HepG2 (cell line): ENCODE data around the gene XRN1. TPM values are rescaled to one million over a fixed set of nuclear protein-coding genes. Genes with fewer than 3 reads are reported as not detected.

Experiments
- SAFB2 ChIP-seq: sonication (generic); formaldehyde crosslinking; IDR thresholded peaks from 2 replicates; pipeline ENCODE4 v1.5.1; 2020; ENCODE audit warnings: missing genetic modification reagents, low read depth, mild to moderate bottlenecking, borderline replicate concordance
- TBX2 ChIP-seq: sonication (generic); formaldehyde crosslinking; IDR thresholded peaks from 2 replicates; pipeline ENCODE4 v1.5.0; 2020; ENCODE audit warnings: missing genetic modification reagents, mild to moderate bottlenecking, borderline replicate concordance
- ZBTB38 ChIP-seq: sonication (generic); formaldehyde crosslinking; IDR thresholded peaks from 2 replicates; pipeline ENCODE4 v1.5.1; 2020; ENCODE audit warnings: mild to moderate bottlenecking, missing genetic modification reagents
- ZNF382 ChIP-seq: sonication (generic); formaldehyde crosslinking; IDR thresholded peaks from 2 replicates; pipeline ENCODE4 v1.5.0; 2020; ENCODE audit warnings: missing genetic modification reagents, mild to moderate bottlenecking, borderline replicate concordance
- polyA plus RNA-seq, 8 experiments: library from polyadenylated mRNA; depleted of rRNA in 3 of 8; stranded (reverse) in 7 of 8; unstranded in 1 of 8; fragments of >200 nt; fragmentation: Illumina TruSeq in 4 of 8; extraction: Trizol in 4 of 8; gene quantifications; 2 replicates each; pipeline versions ENCODE4 v1.2.1 to v1.2.3, GENCODE V29; 2011 to 2016; ENCODE audit warnings: low read depth in 4 of 8, missing spikeins in 1 of 8, mixed read lengths in 1 of 8; ENCODE audit not compliant: insufficient read depth in 1 of 8
- total RNA-seq, 5 experiments: library from RNA; depleted of rRNA; stranded (reverse); fragments of >200 nt; fragmentation: Illumina TruSeq; extraction: Trizol; gene quantifications; 2 replicates each; pipeline ENCODE4 v1.2.3, GENCODE V29; 2016; ENCODE audit warnings: low read depth in 1 of 5
- TF ChIP-seq, protein P1 (sequence below): sonication (generic); formaldehyde crosslinking; IDR thresholded peaks from 2 replicates; pipeline ENCODE4 v1.4.0; 2020; ENCODE audit warnings: missing genetic modification reagents
- TF ChIP-seq, protein P2 (sequence below): sonication (generic); formaldehyde crosslinking; IDR thresholded peaks from 2 replicates; pipeline ENCODE4 v1.8.0; 2022; ENCODE audit warnings: mild to moderate bottlenecking, missing genetic modification reagents, moderate library complexity
- TF ChIP-seq, protein P3 (sequence below): sonication (generic); formaldehyde crosslinking; IDR thresholded peaks from 2 replicates; pipeline ENCODE4 v1.5.0; 2020; ENCODE audit warnings: mild to moderate bottlenecking, missing genetic modification reagents
- TF ChIP-seq, protein P4 (sequence below): sonication (generic); formaldehyde crosslinking; IDR thresholded peaks from 2 replicates; pipeline ENCODE4 v1.4.0; 2020; ENCODE audit warnings: missing genetic modification reagents
- TF ChIP-seq, protein P5 (sequence below): IDR thresholded peaks from 2 replicates; pipeline ENCODE4 v1.6.1; 2012; ENCODE audit warnings: low read depth, low read length, improper control_type of control experiment

Gene XRN1
- total and polyA plus RNA-seq, 2 of the 13 experiments (the other 11 are each of a cell fraction or from before 2014, with no cell fraction given), result 13.2 to 13.3 TPM

DNA sequence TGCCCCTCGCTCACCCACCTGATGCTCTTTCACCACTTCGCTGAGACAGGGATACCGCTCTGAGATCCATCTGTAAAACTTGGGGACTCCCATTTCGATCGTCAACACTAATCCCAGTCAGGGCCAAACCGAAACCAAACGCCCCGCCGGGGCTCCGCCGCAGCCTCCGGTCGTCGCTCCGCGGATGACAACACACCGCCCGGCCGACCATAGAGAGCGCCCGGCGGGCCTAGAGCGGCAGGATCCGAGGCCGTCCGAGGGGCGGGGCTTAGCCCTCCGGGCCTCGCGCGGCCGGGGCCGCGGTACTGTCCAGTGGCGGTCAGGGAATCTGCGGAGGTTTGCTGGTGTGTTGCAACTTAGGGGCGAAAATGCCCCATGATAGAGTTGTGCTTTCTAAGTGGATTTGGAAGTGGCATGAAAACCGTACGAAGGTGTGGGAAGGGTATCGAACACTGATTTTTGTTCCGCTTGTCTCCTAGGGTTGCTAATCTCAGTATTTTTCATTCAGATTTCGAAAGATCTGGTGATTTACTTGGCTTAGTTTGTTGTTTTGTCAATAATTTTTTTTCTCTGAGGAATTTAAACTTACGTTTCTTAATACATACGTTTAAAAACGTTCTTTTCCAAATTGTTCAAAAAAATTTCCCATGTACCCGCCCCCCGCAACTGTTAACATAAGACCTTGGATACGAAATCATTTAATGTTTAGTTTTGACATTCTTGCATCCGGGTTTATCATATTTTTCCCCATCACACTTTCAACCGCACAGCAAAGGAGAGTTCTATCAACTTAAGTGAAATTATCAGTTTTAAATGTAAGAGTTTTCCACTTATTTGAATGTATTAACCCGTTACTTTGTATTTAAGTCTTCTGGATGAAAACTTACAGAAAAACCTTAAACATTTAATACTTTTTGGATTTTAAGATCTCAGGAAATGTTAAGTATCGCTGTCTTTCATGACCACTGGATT is at the start of gene XRN1 (continued):
- TF ChIP-seq, protein P1, sequence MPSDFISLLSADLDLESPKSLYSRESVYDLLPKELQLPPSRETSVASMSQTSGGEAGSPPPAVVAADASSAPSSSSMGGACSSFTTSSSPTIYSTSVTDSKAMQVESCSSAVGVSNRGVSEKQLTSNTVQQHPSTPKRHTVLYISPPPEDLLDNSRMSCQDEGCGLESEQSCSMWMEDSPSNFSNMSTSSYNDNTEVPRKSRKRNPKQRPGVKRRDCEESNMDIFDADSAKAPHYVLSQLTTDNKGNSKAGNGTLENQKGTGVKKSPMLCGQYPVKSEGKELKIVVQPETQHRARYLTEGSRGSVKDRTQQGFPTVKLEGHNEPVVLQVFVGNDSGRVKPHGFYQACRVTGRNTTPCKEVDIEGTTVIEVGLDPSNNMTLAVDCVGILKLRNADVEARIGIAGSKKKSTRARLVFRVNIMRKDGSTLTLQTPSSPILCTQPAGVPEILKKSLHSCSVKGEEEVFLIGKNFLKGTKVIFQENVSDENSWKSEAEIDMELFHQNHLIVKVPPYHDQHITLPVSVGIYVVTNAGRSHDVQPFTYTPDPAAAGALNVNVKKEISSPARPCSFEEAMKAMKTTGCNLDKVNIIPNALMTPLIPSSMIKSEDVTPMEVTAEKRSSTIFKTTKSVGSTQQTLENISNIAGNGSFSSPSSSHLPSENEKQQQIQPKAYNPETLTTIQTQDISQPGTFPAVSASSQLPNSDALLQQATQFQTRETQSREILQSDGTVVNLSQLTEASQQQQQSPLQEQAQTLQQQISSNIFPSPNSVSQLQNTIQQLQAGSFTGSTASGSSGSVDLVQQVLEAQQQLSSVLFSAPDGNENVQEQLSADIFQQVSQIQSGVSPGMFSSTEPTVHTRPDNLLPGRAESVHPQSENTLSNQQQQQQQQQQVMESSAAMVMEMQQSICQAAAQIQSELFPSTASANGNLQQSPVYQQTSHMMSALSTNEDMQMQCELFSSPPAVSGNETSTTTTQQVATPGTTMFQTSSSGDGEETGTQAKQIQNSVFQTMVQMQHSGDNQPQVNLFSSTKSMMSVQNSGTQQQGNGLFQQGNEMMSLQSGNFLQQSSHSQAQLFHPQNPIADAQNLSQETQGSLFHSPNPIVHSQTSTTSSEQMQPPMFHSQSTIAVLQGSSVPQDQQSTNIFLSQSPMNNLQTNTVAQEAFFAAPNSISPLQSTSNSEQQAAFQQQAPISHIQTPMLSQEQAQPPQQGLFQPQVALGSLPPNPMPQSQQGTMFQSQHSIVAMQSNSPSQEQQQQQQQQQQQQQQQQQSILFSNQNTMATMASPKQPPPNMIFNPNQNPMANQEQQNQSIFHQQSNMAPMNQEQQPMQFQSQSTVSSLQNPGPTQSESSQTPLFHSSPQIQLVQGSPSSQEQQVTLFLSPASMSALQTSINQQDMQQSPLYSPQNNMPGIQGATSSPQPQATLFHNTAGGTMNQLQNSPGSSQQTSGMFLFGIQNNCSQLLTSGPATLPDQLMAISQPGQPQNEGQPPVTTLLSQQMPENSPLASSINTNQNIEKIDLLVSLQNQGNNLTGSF (CRISPR knock-in tag), result no peak
- TF ChIP-seq, protein P2, sequence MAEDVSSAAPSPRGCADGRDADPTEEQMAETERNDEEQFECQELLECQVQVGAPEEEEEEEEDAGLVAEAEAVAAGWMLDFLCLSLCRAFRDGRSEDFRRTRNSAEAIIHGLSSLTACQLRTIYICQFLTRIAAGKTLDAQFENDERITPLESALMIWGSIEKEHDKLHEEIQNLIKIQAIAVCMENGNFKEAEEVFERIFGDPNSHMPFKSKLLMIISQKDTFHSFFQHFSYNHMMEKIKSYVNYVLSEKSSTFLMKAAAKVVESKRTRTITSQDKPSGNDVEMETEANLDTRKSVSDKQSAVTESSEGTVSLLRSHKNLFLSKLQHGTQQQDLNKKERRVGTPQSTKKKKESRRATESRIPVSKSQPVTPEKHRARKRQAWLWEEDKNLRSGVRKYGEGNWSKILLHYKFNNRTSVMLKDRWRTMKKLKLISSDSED (CRISPR knock-in tag), result no peak
- TF ChIP-seq, protein P3, sequence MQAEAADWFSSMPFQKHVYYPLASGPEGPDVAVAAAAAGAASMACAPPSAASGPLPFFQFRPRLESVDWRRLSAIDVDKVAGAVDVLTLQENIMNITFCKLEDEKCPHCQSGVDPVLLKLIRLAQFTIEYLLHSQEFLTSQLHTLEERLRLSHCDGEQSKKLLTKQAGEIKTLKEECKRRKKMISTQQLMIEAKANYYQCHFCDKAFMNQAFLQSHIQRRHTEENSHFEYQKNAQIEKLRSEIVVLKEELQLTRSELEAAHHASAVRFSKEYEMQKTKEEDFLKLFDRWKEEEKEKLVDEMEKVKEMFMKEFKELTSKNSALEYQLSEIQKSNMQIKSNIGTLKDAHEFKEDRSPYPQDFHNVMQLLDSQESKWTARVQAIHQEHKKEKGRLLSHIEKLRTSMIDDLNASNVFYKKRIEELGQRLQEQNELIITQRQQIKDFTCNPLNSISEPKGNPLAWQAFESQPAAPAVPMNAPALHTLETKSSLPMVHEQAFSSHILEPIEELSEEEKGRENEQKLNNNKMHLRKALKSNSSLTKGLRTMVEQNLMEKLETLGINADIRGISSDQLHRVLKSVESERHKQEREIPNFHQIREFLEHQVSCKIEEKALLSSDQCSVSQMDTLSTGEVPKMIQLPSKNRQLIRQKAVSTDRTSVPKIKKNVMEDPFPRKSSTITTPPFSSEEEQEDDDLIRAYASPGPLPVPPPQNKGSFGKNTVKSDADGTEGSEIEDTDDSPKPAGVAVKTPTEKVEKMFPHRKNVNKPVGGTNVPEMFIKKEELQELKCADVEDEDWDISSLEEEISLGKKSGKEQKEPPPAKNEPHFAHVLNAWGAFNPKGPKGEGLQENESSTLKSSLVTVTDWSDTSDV (CRISPR knock-in tag), result no peak
- TF ChIP-seq TBX2 (CRISPR knock-in tag), result peak; percentile 39; the same call in 1 of the 2 replicates
- no peak for TF ChIP-seq ZNF382 (CRISPR knock-in tag)
- TF ChIP-seq, protein P4, sequence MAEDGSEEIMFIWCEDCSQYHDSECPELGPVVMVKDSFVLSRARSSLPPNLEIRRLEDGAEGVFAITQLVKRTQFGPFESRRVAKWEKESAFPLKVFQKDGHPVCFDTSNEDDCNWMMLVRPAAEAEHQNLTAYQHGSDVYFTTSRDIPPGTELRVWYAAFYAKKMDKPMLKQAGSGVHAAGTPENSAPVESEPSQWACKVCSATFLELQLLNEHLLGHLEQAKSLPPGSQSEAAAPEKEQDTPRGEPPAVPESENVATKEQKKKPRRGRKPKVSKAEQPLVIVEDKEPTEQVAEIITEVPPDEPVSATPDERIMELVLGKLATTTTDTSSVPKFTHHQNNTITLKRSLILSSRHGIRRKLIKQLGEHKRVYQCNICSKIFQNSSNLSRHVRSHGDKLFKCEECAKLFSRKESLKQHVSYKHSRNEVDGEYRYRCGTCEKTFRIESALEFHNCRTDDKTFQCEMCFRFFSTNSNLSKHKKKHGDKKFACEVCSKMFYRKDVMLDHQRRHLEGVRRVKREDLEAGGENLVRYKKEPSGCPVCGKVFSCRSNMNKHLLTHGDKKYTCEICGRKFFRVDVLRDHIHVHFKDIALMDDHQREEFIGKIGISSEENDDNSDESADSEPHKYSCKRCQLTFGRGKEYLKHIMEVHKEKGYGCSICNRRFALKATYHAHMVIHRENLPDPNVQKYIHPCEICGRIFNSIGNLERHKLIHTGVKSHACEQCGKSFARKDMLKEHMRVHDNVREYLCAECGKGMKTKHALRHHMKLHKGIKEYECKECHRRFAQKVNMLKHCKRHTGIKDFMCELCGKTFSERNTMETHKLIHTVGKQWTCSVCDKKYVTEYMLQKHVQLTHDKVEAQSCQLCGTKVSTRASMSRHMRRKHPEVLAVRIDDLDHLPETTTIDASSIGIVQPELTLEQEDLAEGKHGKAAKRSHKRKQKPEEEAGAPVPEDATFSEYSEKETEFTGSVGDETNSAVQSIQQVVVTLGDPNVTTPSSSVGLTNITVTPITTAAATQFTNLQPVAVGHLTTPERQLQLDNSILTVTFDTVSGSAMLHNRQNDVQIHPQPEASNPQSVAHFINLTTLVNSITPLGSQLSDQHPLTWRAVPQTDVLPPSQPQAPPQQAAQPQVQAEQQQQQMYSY (CRISPR knock-in tag), result no peak
- no peak; the same call in 1 of the 2 replicates for TF ChIP-seq SAFB2 (CRISPR knock-in tag)
- TF ChIP-seq, protein P5, sequence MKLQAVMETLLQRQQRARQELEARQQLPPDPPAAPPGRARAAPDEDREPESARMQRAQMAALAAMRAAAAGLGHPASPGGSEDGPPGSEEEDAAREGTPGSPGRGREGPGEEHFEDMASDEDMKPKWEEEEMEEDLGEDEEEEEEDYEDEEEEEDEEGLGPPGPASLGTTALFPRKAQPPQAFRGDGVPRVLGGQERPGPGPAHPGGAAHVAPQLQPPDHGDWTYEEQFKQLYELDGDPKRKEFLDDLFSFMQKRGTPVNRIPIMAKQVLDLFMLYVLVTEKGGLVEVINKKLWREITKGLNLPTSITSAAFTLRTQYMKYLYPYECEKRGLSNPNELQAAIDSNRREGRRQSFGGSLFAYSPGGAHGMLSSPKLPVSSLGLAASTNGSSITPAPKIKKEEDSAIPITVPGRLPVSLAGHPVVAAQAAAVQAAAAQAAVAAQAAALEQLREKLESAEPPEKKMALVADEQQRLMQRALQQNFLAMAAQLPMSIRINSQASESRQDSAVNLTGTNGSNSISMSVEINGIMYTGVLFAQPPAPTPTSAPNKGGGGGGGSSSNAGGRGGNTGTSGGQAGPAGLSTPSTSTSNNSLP, result peak; percentile 4; the same call in 1 of the 2 replicates
- peak; percentile 52; the same call in 1 of the 2 replicates for TF ChIP-seq ZBTB38 (CRISPR knock-in tag)
